A673 (cell line): ENCODE data around the gene SEMA3A. TPM values are rescaled to one million over a fixed set of nuclear protein-coding genes. Genes with fewer than 3 reads are reported as not detected.

ENCODE experiments used
- BruUV-seq: library from RNA; stranded (reverse); fragments of 400-500 nt; replicated peaks from 2 replicates; lab custom pipeline; 2021; lab: Mats Ljungman, UMichigan
- CTCF ChIA-PET: fragments of 300-600 bp; sonication (Branson Sonifier 250); formaldehyde crosslinking; loops from one replicate; lab custom pipeline; 2022; ENCODE audit warnings: antibody characterized with exemption; lab: Charles Lee
- POLR2A ChIA-PET: fragments of 300-600 bp; sonication (Branson Sonifier 250); formaldehyde crosslinking; loops from one replicate; lab custom pipeline; 2022; ENCODE audit warnings: antibody characterized with exemption; ENCODE audit not compliant: low non-redundant PET; lab: Charles Lee
- DNase-seq: peaks from one replicate; pipeline ENCODE4 v3.0.0-alpha.2; 2015; ENCODE audit warnings: low spot score
- H3K27ac ChIP-seq: fragments of 200-600 bp; sonication (generic); 2 replicates; pipeline ENCODE4 v1.5.1; 2016; ENCODE audit warnings: mixed run types, low read depth, mild to moderate bottlenecking, mixed read lengths, antibody characterized with exemption, low read length; ENCODE audit not compliant: poor library complexity, severe bottlenecking
- H3K27me3 ChIP-seq: fragments of 200-600 bp; sonication (generic); replicated peaks from 2 replicates; pipeline ENCODE4 v1.6.1; 2017; ENCODE audit warnings: mixed run types, low read depth, mild to moderate bottlenecking, mixed read lengths, antibody characterized with exemption, low read length; ENCODE audit not compliant: insufficient read depth, poor library complexity
- H3K36me3 ChIP-seq: fragments of 200-600 bp; sonication (generic); 2 replicates; pipeline ENCODE4 v1.6.1; 2016; ENCODE audit warnings: mixed run types, mild to moderate bottlenecking, mixed read lengths, antibody characterized with exemption, low read length; ENCODE audit not compliant: insufficient read depth, poor library complexity, severe bottlenecking
- H3K4me1 ChIP-seq: fragments of 200-600 bp; sonication (generic); 2 replicates; pipeline ENCODE4 v1.6.1; 2017; ENCODE audit warnings: mixed run types, mild to moderate bottlenecking, mixed read lengths, antibody characterized with exemption, low read length; ENCODE audit not compliant: insufficient read depth, poor library complexity, severe bottlenecking
- H3K4me3 ChIP-seq: fragments of 200-600 bp; sonication (generic); 2 replicates; pipeline ENCODE4 v1.5.1; 2016; ENCODE audit warnings: low read depth, mixed run types, mild to moderate bottlenecking, mixed read lengths, low read length; ENCODE audit not compliant: poor library complexity, severe bottlenecking
- H3K9me3 ChIP-seq: fragments of 200-600 bp; sonication (generic); 2 replicates; pipeline ENCODE4 v1.6.1; 2016; ENCODE audit warnings: mixed run types, low read depth, mild to moderate bottlenecking, mixed read lengths, antibody characterized with exemption, low read length; ENCODE audit not compliant: poor library complexity, severe bottlenecking
- EZH2 ChIP-seq: fragments of 200-600 bp; sonication (generic); IDR thresholded peaks from 2 replicates; pipeline ENCODE4 v1.6.1; 2017; ENCODE audit warnings: borderline replicate concordance, low read depth, mild to moderate bottlenecking, mixed read lengths, antibody characterized with exemption, low read length; ENCODE audit not compliant: poor library complexity, severe bottlenecking
- intact Hi-C: fragments of 100-400 bp; cut with micrococcal nuclease; formaldehyde crosslinking; loops from one replicate; pipeline ENCODE4 v1.10.0; 2022; ENCODE audit not compliant: unreplicated experiment
- total RNA-seq: library from RNA; stranded (reverse); gene quantifications from 2 replicates; pipeline ENCODE4 v1.2.3, GENCODE V29; 2021
- TF ChIP-seq, protein P1 (sequence below): fragments of 300-800, 200-600 bp; sonication (generic); conservative IDR thresholded peaks from 2 replicates; pipeline ENCODE4 v1.5.1; 2017; ENCODE audit warnings: low read depth, mild to moderate bottlenecking, antibody characterized with exemption, low read length, moderate library complexity, mixed read lengths

Gene SEMA3A
- total RNA-seq, 1 experiment from 2014 or later = 22.8 TPM

DNA sequence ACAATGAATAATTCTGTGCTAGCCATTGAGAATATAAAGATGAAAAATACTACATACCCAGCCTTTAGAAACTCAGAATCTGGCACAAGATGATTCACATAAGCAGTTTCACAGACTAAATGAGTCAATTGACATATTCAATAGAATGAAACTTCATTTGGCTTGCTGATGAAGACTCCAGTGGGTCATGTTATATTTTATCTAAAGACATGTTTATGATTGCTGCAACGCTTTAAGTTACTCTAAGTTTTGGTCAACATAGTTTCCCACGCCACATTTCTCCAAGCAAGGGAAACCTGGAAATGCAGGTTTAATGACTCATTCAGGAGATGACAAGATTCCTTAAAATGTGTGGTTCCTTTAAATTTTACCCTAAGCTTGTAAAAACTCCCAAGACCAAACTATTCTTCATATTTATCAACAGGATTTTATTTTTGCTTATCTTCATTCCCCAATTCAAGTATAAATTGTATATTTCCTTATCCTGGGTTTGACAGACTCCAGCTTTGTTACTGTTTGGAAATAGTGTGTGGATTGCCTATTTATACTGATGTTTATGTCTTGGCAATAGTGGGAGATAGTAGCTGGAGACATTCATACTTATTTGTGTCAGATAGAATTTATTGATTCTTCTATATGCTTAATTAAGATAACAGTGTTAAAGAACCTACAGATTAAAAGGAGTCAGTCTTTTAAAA lies 6.6 kb downstream of the SEMA3A start:
- peak; percentile 9 for DNase-seq
- ChIA-PET POLR2A (interaction anchor here (0.6 kb wide), 1 partner anchor 200 kb away, joined by 3 read pairs; no protein-coding TSS in a partner anchor), CTCF (no interaction called here)
- no peaks in the 10 kb centered on the region for H3K27me3 ChIP-seq
- TF ChIP-seq EZH2 = no peak
- TF ChIP-seq, protein P1, sequence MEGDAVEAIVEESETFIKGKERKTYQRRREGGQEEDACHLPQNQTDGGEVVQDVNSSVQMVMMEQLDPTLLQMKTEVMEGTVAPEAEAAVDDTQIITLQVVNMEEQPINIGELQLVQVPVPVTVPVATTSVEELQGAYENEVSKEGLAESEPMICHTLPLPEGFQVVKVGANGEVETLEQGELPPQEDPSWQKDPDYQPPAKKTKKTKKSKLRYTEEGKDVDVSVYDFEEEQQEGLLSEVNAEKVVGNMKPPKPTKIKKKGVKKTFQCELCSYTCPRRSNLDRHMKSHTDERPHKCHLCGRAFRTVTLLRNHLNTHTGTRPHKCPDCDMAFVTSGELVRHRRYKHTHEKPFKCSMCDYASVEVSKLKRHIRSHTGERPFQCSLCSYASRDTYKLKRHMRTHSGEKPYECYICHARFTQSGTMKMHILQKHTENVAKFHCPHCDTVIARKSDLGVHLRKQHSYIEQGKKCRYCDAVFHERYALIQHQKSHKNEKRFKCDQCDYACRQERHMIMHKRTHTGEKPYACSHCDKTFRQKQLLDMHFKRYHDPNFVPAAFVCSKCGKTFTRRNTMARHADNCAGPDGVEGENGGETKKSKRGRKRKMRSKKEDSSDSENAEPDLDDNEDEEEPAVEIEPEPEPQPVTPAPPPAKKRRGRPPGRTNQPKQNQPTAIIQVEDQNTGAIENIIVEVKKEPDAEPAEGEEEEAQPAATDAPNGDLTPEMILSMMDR = no peak
- no peaks in the 10 kb centered on the region for H3K36me3 ChIP-seq
- H3K4me3 ChIP-seq = no peak overlapping the region
- H3K4me1 ChIP-seq = peaks cover 49% of the 10 kb centered on the region
- no TSS peak for BruUV-seq
- H3K27ac ChIP-seq = peak overlapping the region; percentile 21
- no peaks in the 10 kb centered on the region for H3K9me3 ChIP-seq
- intact Hi-C loops = loop anchor here (1.0 to 5.0 kb wide), 3 partner anchors 51 to 251 kb away; no protein-coding TSS in a partner anchor

GRCh38 chr7:84187087-84187805 lies 7.3 kb downstream of the SEMA3A start:
- Histone ChIP-seq H3K4me1 (peaks cover 55% of the 10 kb centered on the region), H3K36me3 (no peaks in the 10 kb centered on the region), H3K27me3 (no peaks in the 10 kb centered on the region), H3K9me3 (no peaks in the 10 kb centered on the region), H3K4me3 (no peak overlapping the region), H3K27ac (peak overlapping the region; percentile 9)
- TF ChIP-seq EZH2 = no peak
- TF ChIP-seq, protein P1 = no peak
- intact Hi-C loops = loop anchor here (5.0 kb wide), 1 partner anchor 250 kb away; no protein-coding TSS in a partner anchor
- CTCF ChIA-PET = interaction anchor here (0.8 kb wide), 1 partner anchor 252 kb away, joined by 3 read pairs; no protein-coding TSS in a partner anchor
- peak; percentile 56 for DNase-seq
- POLR2A ChIA-PET = no interaction called here
- no TSS peak for BruUV-seq

DNA sequence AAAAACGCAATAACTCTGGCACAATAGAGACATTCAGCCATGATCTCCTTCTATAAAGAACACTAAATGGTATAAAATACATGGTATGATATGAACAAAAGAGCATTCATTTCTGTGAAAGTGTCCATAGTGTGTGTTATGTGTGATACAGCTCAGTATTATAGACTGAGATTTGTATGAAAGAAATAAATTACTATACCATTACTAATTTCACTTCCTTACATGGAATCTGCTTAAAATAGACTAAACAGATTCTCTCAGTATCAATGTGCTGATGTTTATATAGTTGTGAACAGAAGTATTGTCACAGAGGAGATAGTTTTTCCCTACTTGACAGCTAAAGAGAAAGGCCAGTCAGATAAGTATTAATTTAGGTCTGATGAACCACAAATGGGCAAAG lies 10.8 kb downstream of the SEMA3A start:
- H3K4me1 ChIP-seq = peaks cover 48% of the 10 kb centered on the region
- H3K27ac ChIP-seq = no peak overlapping the region
- CTCF ChIA-PET = no interaction called here
- no peaks in the 10 kb centered on the region for H3K9me3 ChIP-seq
- POLR2A ChIA-PET = interaction anchor here (0.9 kb wide), 1 partner anchor 1237 kb away, joined by 3 read pairs; no protein-coding TSS in a partner anchor
- no peaks in the 10 kb centered on the region for H3K27me3 ChIP-seq
- no peak for DNase-seq
- intact Hi-C loops = no loop called here
- no peak for TF ChIP-seq EZH2
- TF ChIP-seq, protein P1 = no peak
- H3K4me3 ChIP-seq = no peak overlapping the region
- no TSS peak for BruUV-seq
- H3K36me3 ChIP-seq = no peaks in the 10 kb centered on the region
